SIG-M5 (cell line): Measurements from ENCODE around the gene TK2.
"Not testable (repeated sequence)": the region's sequence is repeated elsewhere in the genome, so short reads cannot be mapped to it uniquely, and the experiment has no call there.

Experiments
- DNase-seq: peaks from one replicate; lab custom pipeline; 2025; lab: John Stamatoyannopoulos, UW

TK2 gene

GRCh38 chr16:66519482-66520373 is 30.2 kb downstream of the TK2 start:
- DNase-seq: no peak

GRCh38 chr16:66517586-66518263 is 32.2 kb downstream of the TK2 start:
- DNase-seq: no peak

- DNase-seq: peak; percentile 82
Measured at GRCh38 chr16:66516808-66517585, 32.9 kb downstream of the TK2 start.

- DNase-seq: no peak
Measured at GRCh38 chr16:66516509-66516807, 33.5 kb downstream of the TK2 start.

GRCh38 chr16:66515596-66516508 is 34.1 kb downstream of the TK2 start:
- DNase-seq: no peak

GRCh38 chr16:66514980-66515595 is 34.8 kb downstream of the TK2 start:
- DNase-seq: not testable (repeated sequence)

- not testable (repeated sequence) for DNase-seq
Measured at GRCh38 chr16:66514391-66514790, 35.5 kb downstream of the TK2 start.

- DNase-seq: no peak
Measured at GRCh38 chr16:66513111-66513723, 36.7 kb downstream of the TK2 start.

GRCh38 chr16:66512272-66513110 is 37.4 kb downstream of the TK2 start:
- no peak for DNase-seq

- no peak for DNase-seq
Measured at GRCh38 chr16:66511602-66512271, 38.2 kb downstream of the TK2 start.

- DNase-seq: no peak
Measured at GRCh38 chr16:66510711-66511601, 39.0 kb downstream of the TK2 start.

GRCh38 chr16:66510298-66510697 is 39.6 kb downstream of the TK2 start:
- no peak for DNase-seq

- no peak for DNase-seq
Measured at GRCh38 chr16:66509576-66509975, 40.3 kb downstream of the TK2 start.

GRCh38 chr16:66508914-66509496 is 40.9 kb downstream of the TK2 start:
- no peak for DNase-seq

- no peak for DNase-seq
Measured at GRCh38 chr16:66508248-66508913, 41.5 kb downstream of the TK2 start.

GRCh38 chr16:66507731-66508239 is 42.1 kb downstream of the TK2 start:
- DNase-seq: no peak

- no peak for DNase-seq
Measured at GRCh38 chr16:66503612-66504011, 46.3 kb downstream of the TK2 start.
